Left colon (tissue), 2 donors: Measurements from ENCODE around the gene IL1R1. TPM values are rescaled to one million over a fixed set of nuclear protein-coding genes. Genes with fewer than 3 reads are reported as not detected.

Experiments
- ATAC-seq: fragments of 200-7000 bp; cut with Tn5 transposase; one replicate; pipeline ENCODE4 v1.9.1; 2020; ENCODE audit warnings: mild to moderate bottlenecking, moderate library complexity
- DNase-seq, 2 donors: peaks; one replicate each; pipeline ENCODE4 v3.0.0-alpha.2; 2020
- intact Hi-C, 2 donors: fragments of 100-400 bp; cut with DNase I in 1 of 2; cut with micrococcal nuclease in 1 of 2; formaldehyde crosslinking; loops; one replicate each; pipeline versions ENCODE4 v1.11.2 to v1.14.0; 2022; cut with DNase I, micrococcal nuclease
- total RNA-seq, 2 donors: library from RNA; stranded (reverse); fragmentation: NEBNext Ultra II Directional; extraction: Animal tissue kit (Norgen Biotek cat#: 25700); gene quantifications; one replicate each; pipeline ENCODE4 v1.2.1, GENCODE V29; 2021
- donor health status: DM: no; HTN: no; CAD: no.
- donor health status: DM: yes; HTN: yes; CAD: no.

Gene IL1R1
- total RNA-seq, 2 donors from 2014 or later, result 24.8 to 25.0 TPM

DNA sequence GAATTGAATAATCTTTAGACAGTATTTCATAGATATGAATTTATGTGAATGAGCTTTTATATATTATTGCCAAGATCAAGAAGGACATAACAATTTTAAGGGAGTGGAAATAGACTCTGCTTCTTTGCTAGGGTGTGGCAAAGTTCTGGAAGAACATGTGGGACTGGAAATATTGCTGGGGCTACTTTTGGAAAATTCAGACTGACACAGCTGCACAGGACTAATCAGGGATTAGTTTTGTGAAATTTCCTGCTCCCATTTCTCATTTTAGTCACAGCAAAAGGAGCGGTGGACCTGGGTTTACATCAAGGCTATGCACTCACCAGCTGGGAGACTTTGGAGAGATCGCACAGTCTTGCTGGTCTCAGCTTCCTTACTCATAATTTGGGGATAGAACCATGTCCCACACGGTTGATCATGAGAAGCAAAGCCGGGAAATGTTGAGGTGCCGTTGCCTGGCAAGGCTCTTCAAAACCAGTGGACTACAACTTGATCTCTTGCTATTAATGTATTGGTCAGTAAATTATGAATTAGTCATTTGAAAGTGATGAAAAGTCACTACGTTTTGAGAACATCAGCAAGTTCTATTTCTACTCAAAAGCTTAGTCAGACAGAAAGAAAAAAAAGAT lies 86.7 kb downstream of the IL1R1 start:
- intact Hi-C loops, result no loop called here
- DNase-seq, result no peak
- no peak for ATAC-seq

Other genes starting within 250 kb of the IL1R1 start
- gene IL1R2, start 150.8 kb upstream of the IL1R1 start, total RNA-seq, result 10 to 100 TPM; 77.7 to 81.1 TPM
- 1 to 10 TPM; 1.1 to 1.2 TPM for gene IL1RL2, start 44.3 kb downstream of the IL1R1 start, total RNA-seq
- gene IL1RL1, start 168.8 kb downstream of the IL1R1 start, total RNA-seq, result 1 to 10 TPM; 3.4 to 3.8 TPM
- 1 to 10 TPM; 3.0 to 3.2 TPM for gene IL18R1, start 213.1 kb downstream of the IL1R1 start, total RNA-seq